ENCODE results near the gene FOXP2.

DNA sequence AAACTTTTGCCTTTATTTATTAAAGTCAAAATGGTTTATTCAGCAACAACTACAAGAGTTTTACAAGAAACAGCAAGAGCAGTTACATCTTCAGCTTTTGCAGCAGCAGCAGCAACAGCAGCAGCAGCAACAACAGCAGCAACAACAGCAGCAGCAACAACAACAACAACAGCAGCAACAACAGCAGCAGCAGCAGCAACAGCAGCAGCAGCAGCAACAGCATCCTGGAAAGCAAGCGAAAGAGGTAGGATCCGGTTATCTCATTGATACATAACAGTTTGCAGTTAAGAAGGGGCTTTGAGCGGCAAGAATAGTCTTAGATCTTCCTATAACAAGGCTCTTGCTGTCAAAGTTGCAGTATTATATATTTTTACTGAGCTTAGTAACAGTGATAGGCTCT lies 215.1 kb downstream of the FOXP2 start:
- TF ChIP-seq, protein P1, sequence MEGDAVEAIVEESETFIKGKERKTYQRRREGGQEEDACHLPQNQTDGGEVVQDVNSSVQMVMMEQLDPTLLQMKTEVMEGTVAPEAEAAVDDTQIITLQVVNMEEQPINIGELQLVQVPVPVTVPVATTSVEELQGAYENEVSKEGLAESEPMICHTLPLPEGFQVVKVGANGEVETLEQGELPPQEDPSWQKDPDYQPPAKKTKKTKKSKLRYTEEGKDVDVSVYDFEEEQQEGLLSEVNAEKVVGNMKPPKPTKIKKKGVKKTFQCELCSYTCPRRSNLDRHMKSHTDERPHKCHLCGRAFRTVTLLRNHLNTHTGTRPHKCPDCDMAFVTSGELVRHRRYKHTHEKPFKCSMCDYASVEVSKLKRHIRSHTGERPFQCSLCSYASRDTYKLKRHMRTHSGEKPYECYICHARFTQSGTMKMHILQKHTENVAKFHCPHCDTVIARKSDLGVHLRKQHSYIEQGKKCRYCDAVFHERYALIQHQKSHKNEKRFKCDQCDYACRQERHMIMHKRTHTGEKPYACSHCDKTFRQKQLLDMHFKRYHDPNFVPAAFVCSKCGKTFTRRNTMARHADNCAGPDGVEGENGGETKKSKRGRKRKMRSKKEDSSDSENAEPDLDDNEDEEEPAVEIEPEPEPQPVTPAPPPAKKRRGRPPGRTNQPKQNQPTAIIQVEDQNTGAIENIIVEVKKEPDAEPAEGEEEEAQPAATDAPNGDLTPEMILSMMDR (IDR thresholded peaks at IDR 0.05) = no peak
- TF ChIP-seq POLR2A (IDR thresholded peaks at IDR 0.05) = no peak
